GM19452 (cell line): Measurements from ENCODE around the gene NAT9.

Experiments used
- ATAC-seq: cut with Tn5 transposase; IDR thresholded peaks from one replicate; pipeline ENCODE4 v1.9.1; 2021; ENCODE audit not compliant: unreplicated experiment

Gene NAT9

GRCh38 chr17:74780443-74781238 is 4.5 kb upstream of the NAT9 start:
- ATAC-seq, result no peak

- peak; percentile 78 for ATAC-seq
Measured at GRCh38 chr17:74779948-74780400, 3.8 kb upstream of the NAT9 start.

- no peak for ATAC-seq
Measured at GRCh38 chr17:74779501-74779900, 3.4 kb upstream of the NAT9 start.

GRCh38 chr17:74778960-74779359 is 2.8 kb upstream of the NAT9 start:
- no peak for ATAC-seq

GRCh38 chr17:74777901-74778515 is 1.9 kb upstream of the NAT9 start:
- no peak for ATAC-seq

GRCh38 chr17:74776990-74777389 is 845 bp upstream of the NAT9 start:
- no peak for ATAC-seq

GRCh38 chr17:74775409-74776043 is 619 bp downstream of the NAT9 start:
- ATAC-seq, result no peak

GRCh38 chr17:74773871-74774286 is 2.3 kb downstream of the NAT9 start:
- ATAC-seq, result no peak

- ATAC-seq, result no peak
Measured at GRCh38 chr17:74773414-74773813, 2.7 kb downstream of the NAT9 start.

- no peak for ATAC-seq
Measured at GRCh38 chr17:74772053-74772452, 4.1 kb downstream of the NAT9 start.

- no peak for ATAC-seq
Measured at GRCh38 chr17:74771319-74771914, 4.7 kb downstream of the NAT9 start.

GRCh38 chr17:74770498-74771318 is 5.4 kb downstream of the NAT9 start:
- no peak for ATAC-seq

- no peak for ATAC-seq
Measured at GRCh38 chr17:74769856-74770497, 6.2 kb downstream of the NAT9 start.

GRCh38 chr17:74769266-74769855 is 6.8 kb downstream of the NAT9 start:
- no peak for ATAC-seq

- ATAC-seq, result no peak
Measured at GRCh38 chr17:74768763-74769114, 7.4 kb downstream of the NAT9 start.

- no peak for ATAC-seq
Measured at GRCh38 chr17:74768069-74768762, 7.9 kb downstream of the NAT9 start.

- no peak for ATAC-seq
Measured at GRCh38 chr17:74767111-74767516, 9.0 kb downstream of the NAT9 start.

- no peak for ATAC-seq
Measured at GRCh38 chr17:74766413-74766812, 9.7 kb downstream of the NAT9 start.

- no peak for ATAC-seq
Measured at GRCh38 chr17:74764751-74765286, 11.3 kb downstream of the NAT9 start.
